Posterior vena cava (tissue), 2 donors: Measurements from ENCODE around the gene RETREG1. TPM values are rescaled to one million over a fixed set of nuclear protein-coding genes. Genes with fewer than 3 reads are reported as not detected.

Experiments
- DNase-seq: peaks from one replicate; pipeline ENCODE4 v3.0.0-alpha.2; 2020; ENCODE audit warnings: low spot score
- intact Hi-C, 2 donors: fragments of 100-400 bp; cut with DNase I; formaldehyde crosslinking; loops; one replicate each; pipeline versions ENCODE4 v1.14.1 to v1.14.2; 2022 to 2023
- total RNA-seq, 2 donors: library from RNA; stranded (reverse); fragmentation: NEBNext Ultra II Directional; extraction: Animal tissue kit (Norgen Biotek cat#: 25700); gene quantifications; one replicate each; pipeline ENCODE4 v1.2.1, GENCODE V29; 2021
- donor health status: DM: yes; HTN: yes; CAD: no.
- donor health status: DM: yes; HTN: yes; CAD: no.

The RETREG1 gene
- total RNA-seq, 2 donors from 2014 or later = 5.4 to 10.9 TPM

- intact Hi-C loops = no loop called here
- no peak for DNase-seq
Measured at GRCh38 chr5:16589658-16590057, 27.1 kb downstream of the RETREG1 start.

GRCh38 chr5:16588434-16589214 lies 28.2 kb downstream of the RETREG1 start:
- intact Hi-C loops = no loop called here
- no peak for DNase-seq

- intact Hi-C loops = no loop called here
- no peak for DNase-seq
Measured at GRCh38 chr5:16586556-16586955, 30.2 kb downstream of the RETREG1 start.

GRCh38 chr5:16585041-16585667 lies 31.6 kb downstream of the RETREG1 start:
- intact Hi-C loops = no loop called here
- DNase-seq = no peak

GRCh38 chr5:16582081-16582480 lies 34.7 kb downstream of the RETREG1 start:
- DNase-seq = no peak
- intact Hi-C loops = no loop called here

- no peak for DNase-seq
- intact Hi-C loops = no loop called here
Measured at GRCh38 chr5:16580382-16580781, 36.4 kb downstream of the RETREG1 start.

GRCh38 chr5:16579142-16579847 lies 37.5 kb downstream of the RETREG1 start:
- no peak for DNase-seq
- intact Hi-C loops = no loop called here

- DNase-seq = no peak
- intact Hi-C loops = no loop called here
Measured at GRCh38 chr5:16578474-16578883, 38.3 kb downstream of the RETREG1 start.

- DNase-seq = no peak
- intact Hi-C loops = no loop called here
Measured at GRCh38 chr5:16577677-16578076, 39.1 kb downstream of the RETREG1 start.

GRCh38 chr5:16574789-16575721 lies 41.7 kb downstream of the RETREG1 start:
- no peak for DNase-seq
- intact Hi-C loops = no loop called here

GRCh38 chr5:16573401-16573800 lies 43.4 kb downstream of the RETREG1 start:
- intact Hi-C loops = no loop called here
- no peak for DNase-seq

GRCh38 chr5:16572289-16573015 lies 44.3 kb downstream of the RETREG1 start:
- intact Hi-C loops = no loop called here
- no peak for DNase-seq

- DNase-seq = no peak
- intact Hi-C loops = no loop called here
Measured at GRCh38 chr5:16571016-16571415, 45.8 kb downstream of the RETREG1 start.

GRCh38 chr5:16570121-16570815 lies 46.5 kb downstream of the RETREG1 start:
- no peak for DNase-seq

GRCh38 chr5:16568875-16569580 lies 47.8 kb downstream of the RETREG1 start:
- no peak for DNase-seq
- intact Hi-C loops = no loop called here

More at GRCh38 chr5:16570121-16570815, 46.5 kb downstream of the RETREG1 start:
- intact Hi-C loops = no loop called here

- intact Hi-C loops = no loop called here
- no peak for DNase-seq
Measured at GRCh38 chr5:16567365-16567764, 49.4 kb downstream of the RETREG1 start.

GRCh38 chr5:16565118-16565517 lies 51.7 kb downstream of the RETREG1 start:
- no peak for DNase-seq
- intact Hi-C loops = no loop called here
